Progenitor cell of endocrine pancreas (in vitro differentiated cells): Measurements from ENCODE around the gene MRAS. TPM values are rescaled to one million over a fixed set of nuclear protein-coding genes. Genes with fewer than 3 reads are reported as not detected.

ENCODE experiments used
- DNase-seq: peaks from one replicate; pipeline ENCODE4 v3.0.0; 2021; ENCODE audit warnings: low spot score; ENCODE audit not compliant: unreplicated experiment
- H3K27ac Mint-ChIP-seq: 2 replicates; pipeline ENCODE4 v1.8.0; 2021; ENCODE audit warnings: mild to moderate bottlenecking, moderate library complexity, mixed read lengths
- H3K27me3 Mint-ChIP-seq: 2 replicates; pipeline ENCODE4 v1.8.0; 2021; ENCODE audit warnings: mixed read lengths
- H3K36me3 Mint-ChIP-seq: 2 replicates; pipeline ENCODE4 v1.8.0; 2022; ENCODE audit warnings: mixed read lengths; ENCODE audit not compliant: insufficient read depth
- H3K4me1 Mint-ChIP-seq: 2 replicates; pipeline ENCODE4 v1.8.0; 2021; ENCODE audit warnings: low read depth, mixed read lengths
- H3K4me3 Mint-ChIP-seq: 2 replicates; pipeline ENCODE4 v1.8.0; 2021; ENCODE audit warnings: low read depth, mild to moderate bottlenecking, moderate library complexity, mixed read lengths
- H3K9me3 Mint-ChIP-seq: 2 replicates; pipeline ENCODE4 v1.8.0; 2021; ENCODE audit warnings: low read depth, mixed read lengths
- total RNA-seq: library from RNA; stranded (reverse); gene quantifications from 2 replicates; pipeline ENCODE4 v1.2.1, GENCODE V29; 2021
- TF ChIP-seq, protein P1 (sequence below): fragments of 200-600 bp; sonication (generic); IDR thresholded peaks from one replicate; pipeline ENCODE4 v1.5.0; 2021; ENCODE audit warnings: antibody characterized with exemption, mild to moderate bottlenecking; ENCODE audit not compliant: unreplicated experiment

Gene MRAS
- total RNA-seq, 1 donor from 2014 or later = 27.7 TPM

DNA sequence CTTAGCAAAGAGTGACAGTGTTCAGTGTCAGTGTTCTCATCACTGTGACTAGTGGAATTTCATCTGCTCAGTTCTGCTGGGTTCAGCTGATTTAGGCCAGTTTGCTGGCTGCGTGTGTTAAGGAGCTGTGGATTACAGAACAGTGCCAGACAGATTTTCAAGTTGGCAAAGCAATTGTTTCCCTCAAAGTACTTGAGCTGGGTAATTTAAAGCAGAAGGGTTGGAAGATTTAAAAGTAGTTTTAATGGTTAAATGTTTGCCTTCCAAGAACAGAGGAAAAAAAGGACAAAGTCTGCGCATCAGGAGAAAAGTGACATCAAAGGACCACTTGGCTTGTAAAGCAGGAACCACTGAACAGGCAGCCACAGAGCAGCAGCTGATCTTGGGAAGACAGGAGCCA lies 94.7 kb downstream of the MRAS start:
- no peak for DNase-seq
- H3K27me3 Mint-ChIP-seq = peaks cover 25% of the 10 kb centered on the region
- no peaks in the 10 kb centered on the region for H3K36me3 Mint-ChIP-seq
- no peaks in the 10 kb centered on the region for H3K9me3 Mint-ChIP-seq
- no peak overlapping the region for H3K4me3 Mint-ChIP-seq
- no peak overlapping the region for H3K27ac Mint-ChIP-seq
- H3K4me1 Mint-ChIP-seq = peaks cover 12% of the 10 kb centered on the region
- TF ChIP-seq, protein P1, sequence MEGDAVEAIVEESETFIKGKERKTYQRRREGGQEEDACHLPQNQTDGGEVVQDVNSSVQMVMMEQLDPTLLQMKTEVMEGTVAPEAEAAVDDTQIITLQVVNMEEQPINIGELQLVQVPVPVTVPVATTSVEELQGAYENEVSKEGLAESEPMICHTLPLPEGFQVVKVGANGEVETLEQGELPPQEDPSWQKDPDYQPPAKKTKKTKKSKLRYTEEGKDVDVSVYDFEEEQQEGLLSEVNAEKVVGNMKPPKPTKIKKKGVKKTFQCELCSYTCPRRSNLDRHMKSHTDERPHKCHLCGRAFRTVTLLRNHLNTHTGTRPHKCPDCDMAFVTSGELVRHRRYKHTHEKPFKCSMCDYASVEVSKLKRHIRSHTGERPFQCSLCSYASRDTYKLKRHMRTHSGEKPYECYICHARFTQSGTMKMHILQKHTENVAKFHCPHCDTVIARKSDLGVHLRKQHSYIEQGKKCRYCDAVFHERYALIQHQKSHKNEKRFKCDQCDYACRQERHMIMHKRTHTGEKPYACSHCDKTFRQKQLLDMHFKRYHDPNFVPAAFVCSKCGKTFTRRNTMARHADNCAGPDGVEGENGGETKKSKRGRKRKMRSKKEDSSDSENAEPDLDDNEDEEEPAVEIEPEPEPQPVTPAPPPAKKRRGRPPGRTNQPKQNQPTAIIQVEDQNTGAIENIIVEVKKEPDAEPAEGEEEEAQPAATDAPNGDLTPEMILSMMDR = no peak

DNA sequence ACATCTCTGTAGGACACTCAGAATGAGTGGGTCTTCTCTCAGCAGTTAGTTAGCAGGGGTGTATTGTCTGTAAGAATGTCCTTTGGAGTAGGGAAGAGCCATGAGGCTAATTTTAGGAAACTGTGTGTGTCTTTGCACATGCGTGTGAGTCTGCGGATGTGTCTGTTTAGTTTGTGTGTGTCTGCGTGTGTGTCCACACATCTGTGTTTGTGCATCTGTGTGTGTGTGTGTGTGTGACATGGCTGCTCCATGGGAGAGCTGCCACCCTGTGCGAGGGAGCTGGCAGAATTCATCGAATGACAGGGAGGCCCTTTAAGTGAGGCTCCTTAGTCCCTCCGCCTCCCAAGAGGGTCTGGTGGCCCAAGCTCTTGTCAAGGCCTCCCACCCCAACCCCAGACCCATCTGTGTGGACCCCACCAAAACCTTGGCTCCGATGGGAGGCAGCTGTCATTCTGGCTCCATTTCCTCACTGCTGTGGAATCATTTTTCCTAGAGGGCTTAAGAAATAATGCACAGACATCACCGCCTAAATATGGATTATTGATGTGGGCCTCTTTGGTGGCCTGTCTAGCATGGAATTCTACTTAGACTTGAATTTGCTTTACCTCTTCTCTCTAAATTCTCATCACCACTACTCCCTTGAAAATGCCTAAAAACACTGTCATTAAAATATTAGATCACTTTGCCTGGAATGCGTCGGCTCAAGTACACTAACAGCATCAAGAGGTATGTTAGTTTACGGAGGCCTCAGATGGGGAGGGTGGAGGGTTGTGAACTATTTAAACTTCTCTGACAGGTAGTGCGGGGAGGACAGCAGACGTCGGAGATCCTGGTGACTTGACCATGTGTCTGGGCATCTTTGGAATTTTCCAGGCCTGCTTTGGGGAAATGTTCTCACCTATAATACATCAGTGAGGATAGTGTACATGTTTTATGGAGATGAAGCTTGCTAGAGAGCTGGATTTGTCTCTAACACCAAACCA lies 95.4 kb downstream of the MRAS start:
- Mint-ChIP-seq H3K4me1 (peaks cover 12% of the 10 kb centered on the region), H3K9me3 (no peaks in the 10 kb centered on the region), H3K36me3 (no peaks in the 10 kb centered on the region), H3K4me3 (no peak overlapping the region), H3K27ac (no peak overlapping the region), H3K27me3 (peaks cover 21% of the 10 kb centered on the region)
- TF ChIP-seq, protein P1 = no peak
- no peak for DNase-seq

DNA sequence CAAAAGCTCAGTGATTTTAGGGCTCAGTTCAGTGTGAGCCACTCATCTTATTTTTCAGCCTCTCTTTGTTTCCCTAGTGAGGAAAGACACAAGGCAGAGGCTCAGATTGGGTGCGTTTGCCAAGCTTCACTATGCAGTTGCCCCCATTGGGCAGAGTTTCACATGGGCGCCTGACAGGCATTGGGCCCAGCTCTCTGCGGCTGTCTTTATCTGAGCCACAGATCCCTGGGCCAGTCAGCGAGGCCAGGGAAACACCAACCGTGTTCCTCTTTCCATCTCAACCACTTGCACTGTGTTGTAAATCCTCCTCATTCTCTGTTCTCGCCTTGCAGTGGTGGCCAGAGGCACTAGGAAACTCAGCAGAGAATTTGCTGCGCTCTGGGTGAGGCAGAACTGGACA lies 96.9 kb downstream of the MRAS start:
- Mint-ChIP-seq H3K9me3 (no peaks in the 10 kb centered on the region), H3K27ac (no peak overlapping the region), H3K4me3 (no peak overlapping the region), H3K27me3 (peaks cover 15% of the 10 kb centered on the region), H3K4me1 (peaks cover 4% of the 10 kb centered on the region), H3K36me3 (no peaks in the 10 kb centered on the region)
- DNase-seq = no peak
- TF ChIP-seq, protein P1 = no peak

DNA sequence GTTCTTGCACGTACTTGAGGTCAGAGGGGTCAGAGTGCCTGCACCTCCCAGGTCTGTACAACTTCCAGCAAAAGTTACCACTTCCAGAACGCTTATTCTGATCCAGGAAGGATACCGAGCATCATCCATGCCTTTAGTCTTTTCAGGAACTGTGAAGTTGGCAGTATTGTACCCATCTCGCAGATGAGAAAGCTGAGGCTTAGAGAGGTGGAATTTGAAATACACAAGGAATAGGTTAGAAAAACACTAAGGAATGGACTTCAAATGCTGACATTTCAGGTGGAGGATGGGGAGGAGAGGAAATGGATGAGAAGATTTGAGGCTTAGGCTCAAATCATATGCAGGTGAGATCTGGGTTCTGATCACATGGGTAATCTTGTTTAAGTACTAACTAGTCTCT lies 97.3 kb downstream of the MRAS start:
- peaks cover 15% of the 10 kb centered on the region for H3K27me3 Mint-ChIP-seq
- no peaks in the 10 kb centered on the region for H3K36me3 Mint-ChIP-seq
- no peak for DNase-seq
- TF ChIP-seq, protein P1 = no peak
- H3K27ac Mint-ChIP-seq = no peak overlapping the region
- H3K9me3 Mint-ChIP-seq = no peaks in the 10 kb centered on the region
- peaks cover 2% of the 10 kb centered on the region for H3K4me1 Mint-ChIP-seq
- H3K4me3 Mint-ChIP-seq = no peak overlapping the region

DNA sequence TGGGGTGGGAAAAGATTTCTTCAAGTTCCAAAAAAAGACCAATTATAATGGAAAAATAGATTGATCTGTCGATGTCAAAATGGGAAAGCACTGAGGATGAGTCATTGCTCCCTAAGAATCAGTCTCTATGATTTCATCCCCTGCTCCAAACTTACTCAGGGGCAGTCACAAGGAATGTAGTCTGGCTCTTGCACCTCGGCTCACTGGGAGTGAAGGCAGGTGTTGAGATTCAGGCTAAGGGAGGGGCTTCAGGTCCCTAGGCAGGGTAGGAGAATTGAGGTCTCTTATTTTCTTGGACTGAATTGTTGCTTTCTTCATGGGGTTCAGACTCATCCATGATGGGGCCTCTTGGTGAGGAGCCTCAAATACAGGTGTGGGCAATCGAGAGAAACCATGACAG lies 100.3 kb downstream of the MRAS start:
- no peaks in the 10 kb centered on the region for H3K4me1 Mint-ChIP-seq
- DNase-seq = no peak
- no peak overlapping the region for H3K4me3 Mint-ChIP-seq
- H3K9me3 Mint-ChIP-seq = no peaks in the 10 kb centered on the region
- TF ChIP-seq, protein P1 = no peak
- peaks cover 6% of the 10 kb centered on the region for H3K27me3 Mint-ChIP-seq
- no peaks in the 10 kb centered on the region for H3K36me3 Mint-ChIP-seq
- H3K27ac Mint-ChIP-seq = no peak overlapping the region
